GM20000 (cell line): Measurements from ENCODE around the gene PACS1.
"Not testable (repeated sequence)": the region's sequence is repeated elsewhere in the genome, so short reads cannot be mapped to it uniquely, and the experiment has no call there.

Source experiments
- DNase-seq: peaks from one replicate; pipeline ENCODE4 v3.0.0; 2012; ENCODE audit warnings: low spot score
- CTCF ChIP-seq: IDR thresholded peaks from 2 replicates; pipeline ENCODE4 v1.5.1; 2012; ENCODE audit warnings: mild to moderate bottlenecking, control low read depth; ENCODE audit errors: extremely low read depth, missing control alignments

Gene PACS1

GRCh38 chr11:66251809-66252208 lies 181.7 kb downstream of the PACS1 start:
- DNase-seq, result no peak
- TF ChIP-seq CTCF, result no peak

GRCh38 chr11:66253081-66253480 lies 183.0 kb downstream of the PACS1 start:
- not testable (repeated sequence) for DNase-seq

GRCh38 chr11:66258473-66258893 lies 188.4 kb downstream of the PACS1 start:
- no peak for DNase-seq
- no peak for TF ChIP-seq CTCF

GRCh38 chr11:66259225-66259624 lies 189.2 kb downstream of the PACS1 start:
- DNase-seq, result no peak
- no peak for TF ChIP-seq CTCF

- DNase-seq, result no peak
- no peak for TF ChIP-seq CTCF
Observed at GRCh38 chr11:66259956-66260355, 189.9 kb downstream of the PACS1 start.

- DNase-seq, result no peak
- no peak for TF ChIP-seq CTCF
Observed at GRCh38 chr11:66261578-66261977, 191.5 kb downstream of the PACS1 start.

- DNase-seq, result no peak
- TF ChIP-seq CTCF, result no peak
Observed at GRCh38 chr11:66262191-66262590, 192.1 kb downstream of the PACS1 start.

- no peak for TF ChIP-seq CTCF
- DNase-seq, result no peak
Observed at GRCh38 chr11:66262696-66263095, 192.6 kb downstream of the PACS1 start.
